ENCODE measurements around the gene CSE1L.
"Not testable (repeated sequence)": the region's sequence is repeated elsewhere in the genome, so short reads cannot be mapped to it uniquely, and the experiment has no call there.

CSE1L gene

GRCh38 chr20:49132995-49133478 lies 86.9 kb downstream of the CSE1L start:
- DNase-seq (ENCODE audit: low read depth in 2 of 2): peak in 1 of 2 donors; percentile 14

DNA sequence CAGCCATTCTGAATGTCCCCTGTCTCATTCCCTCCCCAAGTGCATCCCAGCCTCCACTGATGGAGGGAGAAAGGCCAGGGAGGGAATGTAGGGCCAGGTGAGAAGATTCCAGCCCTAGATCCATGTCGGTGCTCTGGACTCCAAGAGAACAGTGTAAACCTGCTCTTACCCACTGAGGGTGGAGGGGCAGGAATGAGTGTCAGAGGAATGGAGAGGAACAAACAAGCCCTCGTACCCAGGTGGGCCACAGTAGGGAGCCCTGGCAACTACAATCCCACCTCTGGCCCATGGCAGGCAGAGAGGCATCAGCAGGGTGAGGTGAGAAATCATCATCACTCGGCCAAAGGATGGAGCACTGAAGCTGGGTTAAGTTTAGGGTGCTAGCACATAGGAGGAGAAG lies 87.5 kb downstream of the CSE1L start:
- no peak for DNase-seq (ENCODE audit: low read depth in 2 of 2)

- not testable (repeated sequence) for DNase-seq (ENCODE audit: low read depth in 2 of 2)
Observed at GRCh38 chr20:49134797-49135196, 88.7 kb downstream of the CSE1L start.

DNA sequence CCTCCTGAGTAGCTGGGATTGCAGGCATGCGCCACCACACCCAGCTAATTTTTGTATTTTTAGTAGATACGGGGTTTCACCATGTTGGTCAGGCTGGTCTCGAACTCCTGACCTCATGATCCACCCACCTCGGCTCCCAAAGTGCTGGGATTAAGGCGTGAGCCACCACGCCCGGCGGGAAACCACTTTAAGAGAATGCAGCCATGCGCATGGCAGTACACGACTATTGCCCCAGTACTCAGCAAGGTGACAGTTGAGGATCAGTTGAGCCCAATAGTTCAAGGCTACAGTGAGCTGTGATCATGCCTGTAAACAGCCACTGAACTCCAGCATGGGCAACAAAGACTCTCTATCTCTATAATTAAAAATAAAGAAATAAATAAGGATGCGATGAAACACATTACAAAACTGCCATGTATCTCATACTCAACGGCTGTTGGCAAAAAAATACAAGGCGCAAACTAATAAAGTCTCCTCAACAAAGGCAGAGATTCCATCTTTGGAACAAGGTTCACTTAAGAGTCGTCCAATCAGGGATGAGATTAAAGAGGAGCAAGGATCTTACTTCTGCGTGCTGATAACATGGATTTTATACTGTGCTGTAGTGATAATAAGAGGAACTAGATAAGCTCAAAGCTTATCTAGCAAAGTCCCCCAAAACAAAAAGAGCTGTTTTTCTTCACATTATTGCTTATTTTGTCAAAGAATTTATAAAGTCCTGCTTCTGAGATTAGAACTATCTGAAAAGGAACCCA lies 90.9 kb downstream of the CSE1L start:
- no peak for DNase-seq (ENCODE audit: low read depth in 2 of 2)

DNA sequence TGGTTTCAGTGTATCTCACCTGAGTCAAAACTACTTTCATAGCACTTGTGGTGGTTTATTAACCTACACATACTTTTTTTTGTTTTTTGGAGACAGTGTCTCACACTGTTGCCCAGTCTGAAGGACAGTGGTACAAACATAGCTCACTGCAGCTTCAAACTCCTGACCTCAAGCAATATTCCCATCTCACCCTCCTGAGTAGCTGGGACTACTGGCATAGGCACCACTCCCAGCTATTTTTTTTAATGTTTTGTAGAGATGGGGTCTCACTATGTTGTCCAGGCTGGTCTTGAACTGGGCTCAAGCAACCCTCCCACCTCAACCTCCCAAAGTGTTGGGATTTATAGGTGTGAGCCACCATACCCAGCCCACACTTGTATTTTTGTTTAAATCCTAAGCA lies 92.3 kb downstream of the CSE1L start:
- DNase-seq (ENCODE audit: low read depth in 2 of 2): no peak

DNA sequence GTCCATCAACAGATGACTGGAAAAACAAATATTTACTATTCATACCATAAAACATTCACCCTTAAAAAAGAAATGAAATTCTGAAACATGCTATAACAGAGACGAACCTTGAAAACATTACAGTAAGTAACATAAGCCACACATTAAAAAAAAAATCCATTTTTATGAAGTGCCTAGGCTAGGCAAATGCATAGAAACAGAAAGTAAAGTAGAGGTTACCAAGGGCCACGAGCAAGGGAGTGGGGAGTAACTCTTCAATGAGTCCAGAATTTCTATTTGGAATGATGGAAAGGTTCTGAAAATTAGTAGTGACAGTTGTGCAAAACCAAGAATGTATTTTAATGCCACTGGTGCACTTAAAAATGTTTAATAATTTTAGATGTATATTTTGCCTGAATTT lies 94.3 kb downstream of the CSE1L start:
- DNase-seq (ENCODE audit: low read depth in 2 of 2): no peak

DNA sequence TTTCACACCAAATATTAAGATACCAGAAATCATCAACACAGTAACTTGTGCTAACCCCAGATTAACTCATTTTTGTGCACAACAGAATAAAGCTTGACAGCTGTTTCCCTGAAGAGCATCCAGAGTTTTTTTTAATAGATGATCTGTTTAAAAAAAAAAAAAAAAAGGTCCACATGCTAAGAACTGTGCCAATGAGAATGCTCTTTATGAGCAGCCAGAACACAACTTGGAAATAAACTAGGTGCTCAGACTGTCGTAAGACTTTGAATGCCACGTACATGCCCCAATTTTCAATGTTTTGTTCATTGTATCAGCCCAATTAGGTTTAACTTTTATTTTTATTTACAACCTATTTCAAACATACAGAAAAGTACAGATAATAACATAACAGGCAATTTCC lies 94.7 kb downstream of the CSE1L start:
- DNase-seq (ENCODE audit: low read depth in 2 of 2): no peak

Measured in activated CD4-positive, alpha-beta T cell treated with anti-CD3 and anti-CD28 coated beads for 24 hours (primary cell).